CMK (cell line): Measurements from ENCODE around the gene ACACA.
"Not testable (repeated sequence)": the region's sequence is repeated elsewhere in the genome, so short reads cannot be mapped to it uniquely, and the experiment has no call there.

Experiments
- DNase-seq: peaks from one replicate; pipeline ENCODE4 v3.0.0-alpha.2; 2010; ENCODE audit warnings: low read depth

Gene ACACA

DNA sequence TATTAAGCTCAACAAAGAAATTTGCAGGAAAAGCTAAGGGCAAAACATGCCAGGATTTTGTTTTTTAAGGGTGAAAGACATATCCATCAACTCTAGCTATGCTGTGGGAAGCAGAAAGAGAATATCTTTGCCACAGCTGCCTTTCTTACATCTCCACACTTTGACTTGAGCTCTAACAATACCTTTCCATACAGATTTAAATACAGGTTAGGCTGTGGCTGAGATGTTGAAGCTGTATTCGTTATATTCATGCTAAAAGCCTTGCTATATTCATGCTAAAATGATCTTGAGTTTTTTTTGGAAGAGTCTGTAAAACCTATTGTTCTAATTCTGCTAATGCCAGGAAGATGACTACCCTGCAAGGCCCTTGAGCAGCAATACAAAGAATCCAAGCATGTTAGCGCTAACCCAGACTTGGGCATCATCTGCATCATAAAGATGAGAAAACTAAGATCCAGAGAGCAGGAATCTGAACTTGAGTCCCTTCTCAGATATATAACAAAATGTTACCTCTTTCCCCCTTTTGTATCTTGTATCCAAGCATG, 235.7 kb downstream of the ACACA start:
- DNase-seq, result no peak

- no peak for DNase-seq
Measured at GRCh38 chr17:37168731-37169353, 237.8 kb downstream of the ACACA start.

DNA sequence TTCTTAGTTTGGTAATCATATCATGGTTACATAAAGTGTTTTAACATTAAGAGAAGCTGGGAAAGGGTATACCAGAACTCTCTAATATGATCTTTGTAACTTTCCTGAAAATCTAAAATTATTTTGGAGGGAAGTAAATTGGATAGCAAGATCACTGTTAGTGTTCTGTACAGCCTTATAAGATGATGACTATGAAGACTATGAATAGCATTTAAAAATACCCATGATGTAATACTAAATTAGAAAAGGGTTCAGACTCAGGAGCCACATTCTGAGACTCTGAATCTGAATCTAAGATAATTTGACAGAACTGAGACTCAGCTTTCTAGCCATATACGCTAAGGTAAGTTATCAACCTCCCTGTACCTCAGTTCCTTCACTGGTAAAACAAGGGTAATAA, 238.9 kb downstream of the ACACA start:
- DNase-seq, result no peak

- no peak for DNase-seq
Measured at GRCh38 chr17:37164057-37164456, 242.6 kb downstream of the ACACA start.

DNA sequence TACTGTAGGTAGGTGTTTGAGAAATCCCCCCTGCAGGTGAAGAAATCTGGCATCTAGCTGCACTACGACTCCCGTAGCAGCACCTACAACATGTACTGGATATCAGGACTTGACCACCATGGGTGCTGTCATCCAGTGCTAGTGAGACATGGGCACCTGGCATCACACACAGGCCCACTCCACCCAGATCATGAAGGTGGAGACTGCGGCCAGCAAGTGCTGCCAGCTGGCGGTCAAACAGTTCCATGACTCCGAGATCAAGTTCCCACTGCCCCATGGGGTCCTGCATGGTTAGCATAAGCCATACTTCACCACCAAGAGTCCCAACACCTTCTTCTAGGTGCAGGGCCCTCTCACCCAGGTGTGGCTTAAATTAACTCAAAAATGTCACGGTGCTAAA, 243.8 kb downstream of the ACACA start:
- DNase-seq, result no peak

DNA sequence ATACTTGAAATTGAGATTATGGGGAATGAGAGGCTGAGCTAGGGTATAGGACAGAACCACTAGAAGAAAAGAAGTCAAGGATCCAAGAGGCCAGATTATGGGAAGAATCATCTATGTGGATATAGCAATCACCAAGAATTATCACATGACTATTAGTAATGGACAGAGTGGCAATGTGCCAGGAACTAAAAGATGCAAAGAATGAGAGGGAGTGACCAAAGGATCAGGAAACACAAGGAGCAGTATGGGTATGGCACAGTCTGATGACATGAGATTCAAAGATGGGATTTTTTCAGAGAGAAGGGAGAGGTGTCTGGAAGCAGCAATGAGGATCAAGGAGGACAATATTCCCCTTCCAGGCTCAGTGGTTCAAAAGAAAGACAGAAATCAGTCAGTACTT, 245.7 kb downstream of the ACACA start:
- no peak for DNase-seq

DNA sequence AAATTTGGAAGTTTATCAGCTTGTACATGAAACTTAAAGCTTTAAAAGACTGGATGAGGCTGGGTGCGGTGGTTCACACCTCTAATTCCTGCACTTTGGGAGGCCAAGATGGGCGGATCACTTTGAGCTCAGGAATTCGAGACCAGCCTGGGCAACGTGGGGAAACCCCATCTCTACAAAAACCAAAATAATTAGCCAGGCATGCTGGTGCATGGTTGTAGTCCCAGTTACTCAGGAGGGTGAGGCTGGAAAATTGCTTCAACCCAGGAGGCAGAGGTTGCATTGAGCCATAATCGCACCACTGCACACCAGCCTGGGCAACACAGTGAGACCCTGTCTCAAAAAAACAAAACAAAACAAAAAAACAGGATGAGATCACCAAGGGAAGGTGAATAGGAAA, 248.3 kb downstream of the ACACA start:
- no peak for DNase-seq

DNA sequence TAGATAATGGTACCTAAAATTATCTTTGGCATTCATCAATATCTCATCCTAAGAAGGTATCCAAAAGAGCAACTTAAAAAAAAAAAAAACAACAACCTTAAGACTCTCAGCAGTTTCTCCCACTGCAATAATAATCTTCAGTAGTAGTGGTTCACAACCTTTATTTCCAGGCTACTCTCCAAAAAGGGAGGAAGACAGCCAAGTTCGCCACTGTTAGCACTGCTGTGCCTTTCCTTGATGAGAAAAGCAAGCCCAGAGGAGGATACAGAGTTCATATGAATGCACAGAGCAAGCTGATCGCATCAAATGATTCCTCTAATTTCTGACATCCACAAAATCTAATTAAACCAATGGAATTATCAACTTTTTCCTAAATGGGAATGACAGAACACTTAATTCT, 258.5 kb downstream of the ACACA start:
- no peak for DNase-seq

DNA sequence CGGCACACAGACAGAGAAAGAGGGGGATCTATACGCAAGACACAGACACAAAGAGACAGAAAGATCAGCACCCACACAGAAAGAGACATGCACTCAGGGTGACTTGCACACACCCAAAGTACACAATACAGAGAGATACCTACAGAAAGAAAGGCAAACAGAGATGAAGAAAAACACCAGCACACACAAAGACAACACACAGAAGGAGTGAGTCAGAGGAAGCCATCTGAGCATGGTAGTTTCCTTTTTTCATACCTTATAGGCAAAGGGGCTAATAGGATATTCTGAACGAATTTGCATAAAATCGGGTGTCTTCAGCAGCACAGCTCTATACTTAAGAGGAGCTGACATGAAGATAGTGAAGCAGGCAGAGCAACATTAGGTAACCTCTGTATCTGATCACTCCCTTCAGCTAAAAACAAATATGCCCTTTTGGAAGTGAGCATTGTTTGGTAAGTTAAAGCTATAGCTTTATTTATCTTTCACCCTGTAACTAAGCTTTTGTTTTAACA, 259.3 kb downstream of the ACACA start:
- no peak for DNase-seq

DNA sequence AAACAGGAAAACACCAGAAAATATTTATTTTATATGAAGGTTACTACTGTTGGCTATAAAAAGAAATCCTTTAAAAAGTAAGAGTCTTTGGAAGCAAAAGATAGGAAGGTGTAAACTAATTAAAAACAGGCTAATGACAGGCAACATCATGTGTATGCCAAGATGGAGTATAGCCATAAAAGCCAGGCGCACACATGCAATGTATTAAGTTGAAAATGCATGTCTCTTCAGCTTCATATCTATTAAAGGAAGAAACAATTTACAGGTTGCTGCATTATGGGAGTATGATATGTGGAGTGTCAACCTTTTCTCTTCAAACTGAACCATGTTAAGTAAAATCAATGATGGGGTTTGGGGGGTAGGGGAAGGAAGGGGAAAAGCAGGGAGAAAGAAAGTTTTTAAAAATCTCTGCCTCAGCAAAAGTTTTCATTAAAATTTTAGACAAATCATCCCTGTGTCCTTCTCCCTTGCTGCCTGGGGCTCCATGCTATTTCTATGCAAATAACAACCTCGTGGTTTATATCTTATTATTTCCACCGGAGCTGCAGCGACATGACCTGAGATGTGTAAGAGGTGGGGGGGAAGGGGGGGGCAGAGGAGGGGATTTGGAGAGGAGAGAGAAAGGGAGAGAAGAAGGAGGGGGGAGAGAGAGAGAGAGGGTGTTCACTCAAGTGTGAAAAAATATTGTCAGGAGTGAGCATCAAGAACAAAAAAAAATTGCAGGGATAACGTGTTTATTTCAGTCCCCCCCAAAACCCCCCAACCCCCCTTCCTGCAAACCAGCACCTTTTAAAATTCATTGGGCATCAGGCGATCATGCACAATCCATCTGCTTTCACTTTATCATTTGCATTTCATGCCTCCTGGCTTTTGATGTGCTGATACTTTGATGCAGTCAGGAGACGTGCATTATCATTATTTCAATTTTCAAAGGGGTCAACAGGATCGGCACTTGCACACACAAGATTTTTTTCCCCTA, 260.3 kb downstream of the ACACA start:
- no peak for DNase-seq

DNA sequence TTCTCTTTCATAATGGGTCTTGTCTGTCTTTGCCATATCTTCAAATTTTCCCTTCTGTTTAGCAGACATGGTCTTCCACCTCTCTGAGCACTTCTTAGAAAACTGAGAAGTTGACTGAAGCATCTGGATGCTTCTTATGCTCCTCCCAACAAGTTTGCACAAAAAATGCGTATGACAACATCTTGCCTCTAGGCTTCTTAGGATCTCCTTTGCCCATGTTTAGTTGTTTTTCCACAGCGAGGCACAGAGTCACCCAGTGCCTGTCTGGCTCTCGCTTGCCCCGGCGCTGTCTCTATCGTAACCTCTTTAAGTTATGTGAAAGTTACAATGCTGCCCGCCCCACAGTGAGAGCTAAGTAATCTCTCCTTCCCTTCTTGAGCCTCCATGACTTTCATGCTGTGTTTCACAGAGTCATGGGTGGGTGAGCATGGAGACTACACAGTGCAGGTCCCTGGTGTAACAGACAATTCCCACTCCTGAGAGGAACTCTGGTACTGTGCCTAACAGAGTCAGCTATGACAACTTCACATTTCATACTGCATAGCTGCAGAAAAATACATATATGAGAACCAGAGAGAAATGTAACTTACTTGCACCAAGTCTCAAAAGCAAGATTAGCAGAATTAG, 262.4 kb downstream of the ACACA start:
- DNase-seq, result no peak

GRCh38 chr17:37143558-37143957, 263.1 kb downstream of the ACACA start:
- DNase-seq, result not testable (repeated sequence)

DNA sequence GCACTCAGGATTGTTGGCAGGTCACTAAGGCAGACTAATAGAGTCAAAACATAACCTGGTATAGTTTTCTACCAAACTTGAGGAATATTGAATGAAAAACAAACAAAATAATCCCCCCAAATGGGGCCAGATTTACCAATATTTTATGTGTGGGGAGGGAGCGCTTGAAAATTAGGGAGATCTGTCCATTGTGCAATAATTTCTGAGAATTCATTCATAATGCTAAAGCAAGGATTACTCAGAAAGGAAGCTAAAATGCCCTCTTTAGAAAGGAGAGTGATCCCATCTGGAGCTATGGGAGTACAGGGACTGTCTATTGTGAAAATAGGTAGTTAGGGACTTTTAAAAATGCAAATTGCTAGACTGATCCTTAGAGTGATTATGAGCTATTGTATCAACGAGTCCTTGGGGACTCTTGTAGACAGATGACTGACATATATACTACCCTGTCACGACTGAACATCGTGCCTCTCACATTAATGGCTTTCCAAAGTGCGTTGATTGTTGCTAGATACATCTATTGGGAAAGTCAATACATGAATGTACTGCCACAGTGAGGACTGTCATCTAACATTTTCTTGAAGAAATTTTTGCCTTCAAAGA, 264.2 kb downstream of the ACACA start:
- no peak for DNase-seq

- no peak for DNase-seq
Measured at GRCh38 chr17:37138571-37139120, 268.0 kb downstream of the ACACA start.

GRCh38 chr17:37137906-37138514, 268.6 kb downstream of the ACACA start:
- no peak for DNase-seq

GRCh38 chr17:37137070-37137610, 269.5 kb downstream of the ACACA start:
- no peak for DNase-seq

DNA sequence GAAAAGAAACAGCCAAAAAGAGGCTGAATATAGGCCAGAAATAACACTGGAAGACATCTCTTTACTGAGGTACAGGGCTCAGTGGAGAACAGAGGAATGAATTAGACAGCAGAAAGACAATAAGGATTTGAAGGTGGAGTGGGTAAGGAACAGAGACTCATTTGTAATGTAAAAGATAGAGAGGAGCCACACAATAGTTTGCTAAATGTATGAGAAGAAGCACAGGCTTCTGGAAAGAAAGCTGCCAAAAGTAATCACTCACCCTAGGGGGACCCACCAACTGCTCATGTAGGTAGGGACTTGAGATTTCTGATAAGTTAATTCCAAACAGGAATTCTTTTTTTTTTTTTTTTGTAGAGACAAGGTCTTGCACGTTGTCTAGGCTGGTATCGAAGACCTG, 271.1 kb downstream of the ACACA start:
- no peak for DNase-seq

DNA sequence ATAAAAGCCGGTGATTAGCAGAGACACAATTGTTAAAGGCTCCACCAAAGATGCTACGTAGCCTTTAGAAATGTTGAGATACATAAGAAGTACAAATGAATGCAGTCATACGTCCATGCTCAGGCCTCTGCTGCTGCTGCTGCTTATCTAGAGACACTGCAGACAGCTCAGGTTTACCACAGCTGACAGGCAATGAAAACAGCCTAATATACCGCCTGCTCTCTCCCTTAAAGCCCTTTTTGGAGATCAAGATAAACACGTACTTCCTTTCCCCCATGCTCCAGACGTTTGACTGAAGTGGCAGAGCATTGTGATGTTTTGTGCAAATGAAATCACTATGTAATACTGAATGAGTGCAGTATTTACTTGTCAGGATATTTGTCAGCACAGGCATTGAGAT, 272.6 kb downstream of the ACACA start:
- no peak for DNase-seq

GRCh38 chr17:37133136-37133535, 273.5 kb downstream of the ACACA start:
- no peak for DNase-seq

GRCh38 chr17:37131669-37132611, 274.7 kb downstream of the ACACA start:
- DNase-seq, result no peak
